Gastrocnemius medialis (tissue), 4 donors: ENCODE data around the gene AMH. TPM values are rescaled to one million over a fixed set of nuclear protein-coding genes. Genes with fewer than 3 reads are reported as not detected.
"Not testable (repeated sequence)": the region's sequence is repeated elsewhere in the genome, so short reads cannot be mapped to it uniquely, and the experiment has no call there.

Experiments
- ATAC-seq, 2 donors: fragments of 150-250 bp; one replicate each; pipeline ENCODE4 v1.9.1; 2016
- DNase-seq, 2 donors: peaks; one replicate each; pipeline ENCODE4 v3.0.0-alpha.2; 2019
- H3K27ac ChIP-seq, 4 donors: fragments of 200-600 bp; sonication (generic); 1 replicate in 1 of 4; 2 replicates in 3 of 4; pipeline ENCODE4 v1.5.1; 2016 to 2018; ENCODE audit warnings: mild to moderate bottlenecking in 2 of 4, moderate library complexity in 1 of 4
- H3K27me3 ChIP-seq, 3 donors: fragments of 200-600 bp; sonication (generic) in 2 of 3; 1 replicate in 1 of 3; 2 replicates in 2 of 3; pipeline versions ENCODE4 v1.5.1 to v1.6.0; 2016 to 2019; ENCODE audit warnings: mild to moderate bottlenecking in 1 of 3, moderate library complexity in 1 of 3
- H3K36me3 ChIP-seq, 2 donors: fragments of 200-600 bp; sonication (generic) in 1 of 2; one replicate each; pipeline ENCODE4 v1.5.1; 2017 to 2018
- H3K4me1 ChIP-seq, 2 donors: fragments of 200-600 bp; sonication (generic) in 1 of 2; one replicate each; pipeline ENCODE4 v1.5.1; 2016 to 2017; ENCODE audit warnings: mild to moderate bottlenecking in 2 of 2
- H3K4me3 ChIP-seq, 4 donors: fragments of 200-600 bp; sonication (generic) in 3 of 4; 1 replicate in 1 of 4; 2 replicates in 3 of 4; pipeline ENCODE4 v1.5.1; 2016 to 2019; ENCODE audit warnings: mild to moderate bottlenecking in 2 of 4
- H3K9me3 ChIP-seq, 3 donors: fragments of 200-600 bp; sonication (generic) in 2 of 3; 1 replicate in 1 of 3; 2 replicates in 2 of 3; pipeline ENCODE4 v1.5.1; 2016 to 2019
- CTCF ChIP-seq, 5 experiments: fragments of 450-650 bp in 3 of 5; fragments of 200-600 bp in 2 of 5; sonication (generic) in 2 of 5; IDR thresholded peaks in 4 of 5; conservative IDR thresholded peaks in 1 of 5; 1 replicate in 4 of 5; 2 replicates in 1 of 5; pipeline ENCODE4 v1.5.1; 2016 to 2019; ENCODE audit warnings: antibody characterized with exemption in 5 of 5, mild to moderate bottlenecking in 3 of 5, moderate library complexity in 3 of 5
- POLR2A ChIP-seq, 2 donors: fragments of 450-650 bp; IDR thresholded peaks; one replicate each; pipeline ENCODE4 v1.6.1; 2017; ENCODE audit warnings: antibody characterized with exemption in 2 of 2, mild to moderate bottlenecking in 2 of 2, moderate library complexity in 2 of 2
- in situ Hi-C, 4 donors: fragments of 200-750 bp; cut with MboI; loops; one replicate each; pipeline versions ENCODE4 v1.15.0 to v1.8.0; 2017; ENCODE audit warnings: low sequenced_read_pairs in 4 of 4
- intact Hi-C: fragments of 100-400 bp; cut with DNase I; formaldehyde crosslinking; loops from one replicate; pipeline ENCODE4 v1.15.1; 2023; ENCODE audit warnings: low total_unique reads
- total RNA-seq, 4 donors: library from RNA; depleted of rRNA; stranded (reverse); fragments of >200 nt; gene quantifications; one replicate each; pipeline versions ENCODE4 v1.1.0 to v1.2.3, GENCODE V29; 2016

The AMH gene
- total RNA-seq, result 1 to 10 TPM in 2 of 4 donors, under 1 TPM in 2; 0.80 to 3.9 (median 1.2) TPM

- in situ Hi-C loops, result no loop called here
- H3K36me3 ChIP-seq, result peaks cover 0 to 40% of the 10 kb centered on the region in 2 donors
- H3K27ac ChIP-seq, result peak within 1 kb of the TSS; percentile 5 to 86 (median 58)
- H3K4me3 ChIP-seq, result no peak within 1 kb of the TSS
- no peaks in the 10 kb centered on the region for H3K9me3 ChIP-seq
- H3K27me3 ChIP-seq, result no peaks in the 10 kb centered on the region
- intact Hi-C loops, result no loop called here
- DNase-seq (peak in 1 of 2 donors; percentile 23), ATAC-seq (peak in 1 of 2 donors; percentile 16)
- TF ChIP-seq POLR2A (IDR thresholded peaks at IDR 0.05), result no peak
- no peak for TF ChIP-seq CTCF (IDR thresholded peaks at IDR 0.05 in 4 of 5, conservative IDR thresholded peaks at IDR 0.05 in 1 of 5)
- H3K4me1 ChIP-seq, result peaks cover 23 to 51% of the 10 kb centered on the region in 2 donors
Observed at GRCh38 chr19:2249010-2249866, at the start of gene AMH. Gene AMH (plus strand): TSS chr19:2249323. CDS start chr19:2249333, 10 bp downstream.

GRCh38 chr19:2199861-2200623 lies 49.1 kb upstream of the AMH start:
- no peak for TF ChIP-seq CTCF (IDR thresholded peaks at IDR 0.05 in 4 of 5, conservative IDR thresholded peaks at IDR 0.05 in 1 of 5)
- TF ChIP-seq POLR2A (IDR thresholded peaks at IDR 0.05), result no peak
- Histone ChIP-seq H3K27me3 (no peaks in the 10 kb centered on the region), H3K4me1 (no peaks in the 10 kb centered on the region), H3K27ac (no peak overlapping the region), H3K4me3 (no peak overlapping the region), H3K36me3 (peaks cover 0 to 25% of the 10 kb centered on the region in 2 donors), H3K9me3 (no peaks in the 10 kb centered on the region)
- DNase-seq (no peak), ATAC-seq (no peak)
- intact Hi-C loops (no loop called here), in situ Hi-C loops (no loop called here)

- in situ Hi-C loops, H3K9me3 ChIP-seq, intact Hi-C loops, ATAC-seq, DNase-seq, H3K27ac ChIP-seq, H3K4me1 ChIP-seq, H3K27me3 ChIP-seq, H3K4me3 ChIP-seq: not testable (repeated sequence)
- peaks cover 0 to 25% of the 10 kb centered on the region in 2 donors for H3K36me3 ChIP-seq
Observed at GRCh38 chr19:2200624-2201294, 48.4 kb upstream of the AMH start.

- in situ Hi-C loops, result no loop called here
- no peak for DNase-seq
- ATAC-seq, result no peak
- Histone ChIP-seq H3K4me1 (no peaks in the 10 kb centered on the region), H3K9me3 (no peaks in the 10 kb centered on the region), H3K27me3 (no peaks in the 10 kb centered on the region), H3K27ac (no peak overlapping the region), H3K4me3 (no peak overlapping the region), H3K36me3 (peaks cover 0 to 29% of the 10 kb centered on the region in 2 donors)
- intact Hi-C loops, result no loop called here
- TF ChIP-seq CTCF (IDR thresholded peaks at IDR 0.05 in 4 of 5, conservative IDR thresholded peaks at IDR 0.05 in 1 of 5), result no peak
- TF ChIP-seq POLR2A (IDR thresholded peaks at IDR 0.05), result no peak
Observed at GRCh38 chr19:2201473-2202148, 47.5 kb upstream of the AMH start.
